Skin of body (tissue), 2 donors: ENCODE measurements around the gene ATP9B. TPM values are rescaled to one million over a fixed set of nuclear protein-coding genes. Genes with fewer than 3 reads are reported as not detected.

Experiments
- DNase-seq: peaks from one replicate; lab custom pipeline; 2025; lab: John Stamatoyannopoulos, UW
- total RNA-seq: library from RNA; depleted of rRNA; stranded (reverse); fragments of >200 nt; gene quantifications from one replicate; pipeline ENCODE4 v1.2.3, GENCODE V29; 2014

Gene ATP9B
- total RNA-seq, 1 donor from 2014 or later, result 49.0 TPM

DNA sequence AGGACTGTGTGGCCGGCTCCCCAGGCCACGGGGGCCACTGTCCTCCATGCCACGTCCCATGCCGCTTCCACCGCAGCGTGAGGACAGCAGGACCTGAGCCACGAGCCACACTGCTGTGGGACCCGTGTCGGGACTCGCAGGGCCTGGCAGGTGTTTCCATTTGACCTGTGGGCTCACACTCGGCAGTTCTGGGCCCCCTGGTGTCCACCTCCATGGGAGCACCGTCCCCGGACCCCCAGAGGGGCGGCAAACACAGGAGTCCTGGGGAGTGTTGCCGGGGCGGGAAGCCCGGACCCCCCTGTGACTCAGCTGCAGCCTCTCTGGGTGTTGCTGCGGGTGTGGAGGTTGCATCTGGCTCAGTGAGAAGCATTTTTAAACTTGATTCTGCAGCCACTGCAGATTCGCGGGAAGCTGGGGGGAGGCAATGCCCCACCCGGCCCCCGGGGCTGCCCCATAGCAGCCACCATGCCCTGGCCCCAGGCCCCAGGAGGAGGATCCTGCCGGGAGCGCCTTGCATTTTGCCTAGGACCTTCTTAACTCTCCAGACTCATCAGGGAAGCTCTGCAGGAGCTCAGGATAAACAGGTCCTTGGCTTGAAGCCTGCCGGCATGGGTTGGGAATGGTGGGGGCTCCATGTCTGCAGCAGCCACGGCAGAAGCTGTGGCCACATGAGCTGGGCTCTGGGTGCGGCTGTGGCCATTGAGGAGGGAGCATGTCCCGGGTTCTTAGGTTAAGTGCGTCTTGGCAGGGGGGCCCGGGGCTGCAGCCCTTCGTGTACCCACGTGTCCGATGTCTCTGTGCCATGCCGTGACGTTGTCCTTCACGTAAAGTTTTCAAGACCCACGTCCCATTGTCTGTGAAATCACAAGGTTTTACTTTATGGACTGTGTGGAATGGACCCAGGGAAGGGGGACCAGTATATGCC is 357.4 kb downstream of the ATP9B start:
- DNase-seq, result no peak

DNA sequence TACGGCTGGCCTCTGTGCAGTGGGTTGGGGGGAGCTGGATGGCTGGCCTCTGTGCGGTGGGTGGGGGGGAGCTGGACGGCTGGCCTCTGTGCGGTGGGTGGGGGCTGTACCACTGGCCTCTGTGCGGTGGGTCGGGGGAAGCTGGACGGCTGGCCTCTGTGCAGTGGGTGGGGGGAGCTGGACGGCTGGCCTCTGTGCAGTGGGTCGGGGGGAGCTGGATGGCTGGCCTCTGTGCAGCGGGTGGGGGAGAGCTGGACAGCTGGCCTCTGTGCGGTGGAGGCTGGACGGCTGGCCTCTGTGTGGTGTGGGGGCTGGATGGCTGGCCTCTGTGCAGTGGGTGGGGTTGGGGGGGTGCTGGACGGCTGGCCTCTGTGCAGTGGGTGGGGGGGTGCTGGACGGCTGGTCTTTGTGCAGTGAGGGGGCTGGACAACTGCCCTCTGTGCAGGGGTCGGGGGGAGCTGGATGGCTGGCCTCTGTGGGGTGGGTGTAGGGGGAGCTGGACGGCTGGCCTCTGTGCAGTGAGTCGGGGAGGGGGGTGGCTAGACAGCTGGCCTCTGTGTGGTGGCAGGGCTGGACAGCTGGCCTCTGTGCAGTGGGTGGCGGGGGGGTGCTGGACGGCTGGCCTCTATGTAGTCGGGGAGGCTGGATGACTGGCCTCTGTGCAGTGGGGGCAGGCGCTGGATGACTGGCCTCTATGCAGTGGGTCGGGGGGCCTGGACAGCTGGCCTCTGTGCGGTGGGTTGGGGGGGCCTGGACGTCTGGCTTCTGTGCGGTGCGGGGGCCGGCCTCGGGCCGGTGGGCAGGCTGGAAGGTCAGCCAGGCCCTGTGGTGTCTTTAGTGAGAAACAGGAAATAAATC is 358.4 kb downstream of the ATP9B start:
- no peak for DNase-seq

Other genes starting within 250 kb of the ATP9B start
- gene SALL3, start 89.6 kb upstream of the ATP9B start, total RNA-seq, result under 0.01 TPM